ENCODE data around the gene TACC2.

The TACC2 gene

GRCh38 chr10:122245136-122245535 is 256.2 kb downstream of the TACC2 start:
- Histone ChIP-seq H3K4me3 (no peak overlapping the region), H3K9ac (no peak overlapping the region), H4K20me1 (no peaks in the 10 kb centered on the region), H3K9me3 (no peaks in the 10 kb centered on the region), H3K36me3 (peaks cover 91% of the 10 kb centered on the region), H3K4me1 (peaks cover 13% of the 10 kb centered on the region; the same call in 1 of the 2 replicates), H3K4me2 (no peak overlapping the region), H3K27me3 (no peaks in the 10 kb centered on the region), H3K27ac (no peak overlapping the region)
- TF ChIP-seq Cebpa-rat (IDR thresholded peaks at IDR 0.05): no peak

- Histone ChIP-seq H3K9me3 (no peaks in the 10 kb centered on the region), H3K4me2 (no peak overlapping the region), H3K27me3 (no peaks in the 10 kb centered on the region), H3K4me3 (no peak overlapping the region), H3K9ac (no peak overlapping the region), H3K36me3 (peaks cover 90% of the 10 kb centered on the region), H4K20me1 (no peaks in the 10 kb centered on the region), H3K27ac (no peak overlapping the region), H3K4me1 (peaks cover 13% of the 10 kb centered on the region; the same call in 1 of the 2 replicates)
- no peak for TF ChIP-seq Cebpa-rat (IDR thresholded peaks at IDR 0.05)
Measured at GRCh38 chr10:122245897-122246296, 256.9 kb downstream of the TACC2 start.

GRCh38 chr10:122246830-122247520 is 258.0 kb downstream of the TACC2 start:
- Histone ChIP-seq H3K4me1 (peaks cover 13% of the 10 kb centered on the region; the same call in 1 of the 2 replicates), H3K4me2 (no peak overlapping the region), H3K27me3 (no peaks in the 10 kb centered on the region), H4K20me1 (no peaks in the 10 kb centered on the region), H3K9me3 (no peaks in the 10 kb centered on the region), H3K36me3 (peaks cover 90% of the 10 kb centered on the region), H3K9ac (no peak overlapping the region), H3K4me3 (no peak overlapping the region), H3K27ac (no peak overlapping the region)
- TF ChIP-seq Cebpa-rat (IDR thresholded peaks at IDR 0.05): no peak

GRCh38 chr10:122248356-122249302 is 259.7 kb downstream of the TACC2 start:
- Histone ChIP-seq H3K4me2 (no peak overlapping the region), H3K4me1 (peaks cover 13% of the 10 kb centered on the region; the same call in 1 of the 2 replicates), H4K20me1 (no peaks in the 10 kb centered on the region), H3K27me3 (no peaks in the 10 kb centered on the region), H3K9ac (no peak overlapping the region), H3K27ac (no peak overlapping the region), H3K4me3 (no peak overlapping the region), H3K36me3 (peaks cover 90% of the 10 kb centered on the region), H3K9me3 (no peaks in the 10 kb centered on the region)
- no peak for TF ChIP-seq Cebpa-rat (IDR thresholded peaks at IDR 0.05)

- no peak for TF ChIP-seq Cebpa-rat (IDR thresholded peaks at IDR 0.05)
- no peak overlapping the region for H3K27ac ChIP-seq
- peaks cover 8% of the 10 kb centered on the region; the same call in 1 of the 2 replicates for H3K4me1 ChIP-seq
- no peaks in the 10 kb centered on the region for H3K9me3 ChIP-seq
- no peak overlapping the region for H3K4me2 ChIP-seq
- H4K20me1 ChIP-seq: no peaks in the 10 kb centered on the region
- no peak overlapping the region for H3K9ac ChIP-seq
- no peaks in the 10 kb centered on the region for H3K27me3 ChIP-seq
- H3K4me3 ChIP-seq: no peak overlapping the region
- H3K36me3 ChIP-seq: peaks cover 91% of the 10 kb centered on the region
Measured at GRCh38 chr10:122249303-122249850, 260.4 kb downstream of the TACC2 start.

GRCh38 chr10:122249991-122250750 is 261.2 kb downstream of the TACC2 start:
- Histone ChIP-seq H4K20me1 (no peaks in the 10 kb centered on the region), H3K4me2 (no peak overlapping the region), H3K27me3 (no peaks in the 10 kb centered on the region), H3K4me3 (no peak overlapping the region), H3K4me1 (0 out of 2 replicates have a peak, but pooled peaks cover under 1% of the 10 kb centered on the region), H3K27ac (no peak overlapping the region), H3K9me3 (no peaks in the 10 kb centered on the region), H3K36me3 (peaks cover 88% of the 10 kb centered on the region), H3K9ac (no peak overlapping the region)
- TF ChIP-seq Cebpa-rat (IDR thresholded peaks at IDR 0.05): no peak

- no peak overlapping the region for H3K4me3 ChIP-seq
- H3K9ac ChIP-seq: no peak overlapping the region
- no peaks in the 10 kb centered on the region for H3K9me3 ChIP-seq
- H4K20me1 ChIP-seq: no peaks in the 10 kb centered on the region
- H3K4me2 ChIP-seq: no peak overlapping the region
- H3K4me1 ChIP-seq: no peaks in the 10 kb centered on the region
- TF ChIP-seq Cebpa-rat (IDR thresholded peaks at IDR 0.05): no peak
- no peaks in the 10 kb centered on the region for H3K27me3 ChIP-seq
- H3K27ac ChIP-seq: no peak overlapping the region
- H3K36me3 ChIP-seq: peaks cover 88% of the 10 kb centered on the region
Measured at GRCh38 chr10:122251459-122252255, 262.7 kb downstream of the TACC2 start.

GRCh38 chr10:122252805-122253204 is 263.8 kb downstream of the TACC2 start:
- H3K9me3 ChIP-seq: no peaks in the 10 kb centered on the region
- no peak for TF ChIP-seq Cebpa-rat (IDR thresholded peaks at IDR 0.05)
- H3K4me2 ChIP-seq: no peak overlapping the region
- H3K4me1 ChIP-seq: peaks cover under 1% of the 10 kb centered on the region; the same call in 1 of the 2 replicates
- H3K9ac ChIP-seq: no peak overlapping the region
- no peak overlapping the region for H3K27ac ChIP-seq
- H3K27me3 ChIP-seq: no peaks in the 10 kb centered on the region
- H3K4me3 ChIP-seq: no peak overlapping the region
- no peaks in the 10 kb centered on the region for H4K20me1 ChIP-seq
- H3K36me3 ChIP-seq: peaks cover 83% of the 10 kb centered on the region

Data from BLaER1 (cell line).